Kidney tubule cell (primary cell): Measurements from ENCODE around the gene APOH.

Source experiments
- DNase-seq: peaks from one replicate; pipeline ENCODE4 v3.0.0-alpha.2; 2018; ENCODE audit warnings: low spot score

APOH gene

GRCh38 chr17:66192378-66192687 lies 36.9 kb downstream of the APOH start:
- DNase-seq: no peak

DNA sequence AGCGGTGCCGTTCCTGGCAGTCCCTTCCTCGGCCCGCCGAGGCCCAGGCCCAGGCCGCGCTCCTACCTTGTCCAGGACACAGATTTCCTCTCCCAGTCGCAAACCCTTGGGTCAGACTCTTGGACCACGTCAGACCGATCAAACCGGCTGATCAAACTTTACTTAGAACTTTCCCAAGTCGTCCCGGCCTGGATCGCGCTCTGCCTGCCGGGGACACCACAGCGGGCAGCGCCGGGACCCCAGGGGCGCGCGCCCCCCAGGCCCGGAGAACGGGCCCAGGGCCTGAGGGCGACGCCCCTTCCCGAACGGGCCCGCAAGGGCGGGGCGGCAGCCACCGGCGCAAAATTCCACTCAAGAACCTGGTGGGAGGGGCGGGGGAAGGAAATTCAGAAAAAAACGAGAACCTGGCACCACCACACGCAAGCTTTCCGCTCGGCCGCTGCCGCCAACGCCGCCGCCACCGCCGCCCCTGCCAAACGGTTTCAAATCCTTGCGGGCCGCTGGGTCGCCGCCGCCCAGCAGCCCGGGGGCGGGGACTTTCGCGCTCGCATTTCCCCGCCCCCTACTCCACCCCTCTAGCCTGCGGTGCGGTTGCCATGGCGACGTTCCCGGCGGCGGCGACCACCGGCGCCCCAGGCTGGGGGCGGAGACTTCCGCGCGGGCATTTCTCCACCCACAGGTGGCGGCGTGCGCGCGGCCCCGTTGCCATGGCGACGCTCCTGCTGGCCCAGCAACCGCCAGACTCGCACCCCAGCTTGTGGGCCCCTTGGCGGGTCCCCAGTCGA lies 37.4 kb downstream of the APOH start, which contains the start of gene CEP112:
Gene CEP112, minus strand, starts transcription at position 541 of the 785 bp plus-strand sequence.
- peak; percentile 80 for DNase-seq

GRCh38 chr17:66190738-66191592 lies 38.2 kb downstream of the APOH start:
- DNase-seq: peak; percentile 63

DNA sequence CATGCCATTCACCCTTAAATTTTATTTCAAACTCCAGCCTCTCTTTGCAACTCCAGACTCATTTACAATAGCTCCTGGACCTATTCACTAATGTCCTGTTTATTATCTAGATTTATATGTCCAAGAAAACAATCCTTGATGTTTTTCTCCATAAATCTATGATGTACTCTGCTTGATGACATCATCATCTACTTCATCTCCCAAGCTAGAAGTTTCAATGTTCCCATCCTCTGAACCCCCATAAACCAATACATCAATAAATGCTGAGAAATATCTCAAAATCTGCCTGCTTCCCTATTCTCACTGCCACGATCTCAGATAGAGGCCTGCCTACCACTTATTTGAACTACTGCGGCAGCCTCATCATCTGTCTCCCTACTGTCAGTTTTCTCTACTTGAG lies 41.5 kb downstream of the APOH start:
- no peak for DNase-seq

- peak; percentile 20 for DNase-seq
Observed at GRCh38 chr17:66185862-66186261, 43.4 kb downstream of the APOH start.

DNA sequence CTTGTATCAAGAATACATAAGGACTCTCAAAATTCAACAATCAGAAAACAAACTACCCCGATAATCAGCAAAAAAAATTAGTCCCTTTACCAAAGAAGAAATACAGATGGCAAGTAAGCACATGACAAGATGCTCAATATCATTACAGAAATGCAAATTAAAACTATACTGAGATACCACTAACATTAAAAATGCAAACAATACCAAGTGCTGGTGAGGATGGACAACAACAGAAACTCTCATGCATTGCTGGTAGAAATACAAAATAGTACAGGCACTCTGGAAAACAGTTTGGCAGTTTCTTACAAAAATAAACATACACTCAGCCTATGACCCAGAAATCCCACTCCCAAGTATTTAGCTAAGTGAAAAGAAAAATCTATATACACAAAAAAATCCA lies 44.8 kb downstream of the APOH start:
- DNase-seq: no peak

DNA sequence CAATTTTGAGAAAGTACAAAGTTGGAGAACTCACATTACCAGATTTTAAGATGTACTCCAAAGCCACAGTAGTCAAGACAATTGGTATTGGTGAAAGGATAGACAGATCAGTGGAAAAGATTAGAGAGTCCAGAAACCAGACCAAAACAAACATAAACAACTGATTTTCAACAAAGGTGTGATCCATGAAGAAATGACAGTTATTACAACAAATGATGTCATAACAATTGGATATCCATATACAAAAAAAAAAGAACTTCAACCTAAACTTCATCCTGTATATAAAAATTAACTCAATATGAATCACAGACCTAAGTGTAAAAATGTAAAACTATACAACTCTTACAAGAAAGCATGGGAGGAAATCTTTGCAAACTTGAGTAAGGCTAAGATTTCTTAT lies 45.7 kb downstream of the APOH start:
- no peak for DNase-seq

- DNase-seq: no peak
Observed at GRCh38 chr17:66178642-66179041, 50.6 kb downstream of the APOH start.

- no peak for DNase-seq
Observed at GRCh38 chr17:66177048-66177447, 52.2 kb downstream of the APOH start.

DNA sequence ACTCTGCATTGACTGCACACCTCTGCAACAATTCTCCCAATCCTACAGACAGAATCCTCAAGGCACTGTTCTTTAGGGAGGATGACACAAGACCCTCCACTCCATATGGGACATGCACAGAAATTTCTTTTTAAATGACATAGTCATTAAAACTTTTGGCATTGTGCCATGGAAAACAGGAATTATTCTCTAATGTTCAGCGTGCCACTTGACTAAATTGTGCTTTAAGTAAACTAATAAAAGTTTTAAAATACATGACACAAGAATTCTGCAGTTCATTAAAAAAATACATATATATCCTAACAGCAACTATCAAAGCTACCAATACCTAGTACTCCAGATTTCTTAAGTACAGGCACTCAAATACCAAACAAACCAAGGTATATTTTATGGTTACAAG lies 53.3 kb downstream of the APOH start:
- no peak for DNase-seq

- DNase-seq: peak; percentile 70
Observed at GRCh38 chr17:66172691-66173223, 56.5 kb downstream of the APOH start.

DNA sequence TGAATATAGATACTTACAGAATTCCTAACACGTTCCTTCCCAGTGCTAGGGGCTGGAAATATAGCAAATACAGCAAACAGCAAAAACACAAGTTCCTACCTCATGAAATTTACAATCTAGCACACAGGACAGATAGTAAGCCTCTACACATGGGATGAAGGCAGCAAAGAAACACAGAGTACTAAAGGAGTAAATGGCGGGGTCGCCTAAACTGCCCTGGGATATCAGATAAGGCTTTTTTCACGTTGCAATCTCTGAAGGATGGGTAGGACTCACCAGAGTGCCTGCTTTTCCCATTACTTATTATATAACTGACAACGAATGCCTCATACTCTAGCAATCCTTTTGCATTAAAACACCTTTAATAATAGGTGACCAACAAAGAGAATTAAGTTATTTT lies 57.1 kb downstream of the APOH start:
- no peak for DNase-seq

DNA sequence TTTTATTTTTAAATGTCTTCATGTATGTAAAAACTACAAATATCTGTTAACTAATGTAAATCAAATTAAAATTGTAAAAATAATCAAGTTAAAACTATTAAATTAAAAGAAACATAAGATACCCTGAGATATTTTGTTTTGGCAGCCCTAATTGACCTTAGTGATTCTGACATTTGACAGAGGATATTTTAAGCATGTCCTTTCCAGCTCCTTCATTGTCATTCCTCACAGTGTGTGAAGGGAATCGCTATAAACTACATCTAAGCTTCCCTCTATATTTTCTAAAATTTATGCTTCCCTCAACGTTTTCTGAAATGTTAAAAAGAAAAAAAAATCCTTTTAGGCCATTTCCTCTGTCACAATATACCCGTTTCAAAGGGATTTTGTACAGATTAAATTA lies 57.5 kb downstream of the APOH start:
- no peak for DNase-seq

DNA sequence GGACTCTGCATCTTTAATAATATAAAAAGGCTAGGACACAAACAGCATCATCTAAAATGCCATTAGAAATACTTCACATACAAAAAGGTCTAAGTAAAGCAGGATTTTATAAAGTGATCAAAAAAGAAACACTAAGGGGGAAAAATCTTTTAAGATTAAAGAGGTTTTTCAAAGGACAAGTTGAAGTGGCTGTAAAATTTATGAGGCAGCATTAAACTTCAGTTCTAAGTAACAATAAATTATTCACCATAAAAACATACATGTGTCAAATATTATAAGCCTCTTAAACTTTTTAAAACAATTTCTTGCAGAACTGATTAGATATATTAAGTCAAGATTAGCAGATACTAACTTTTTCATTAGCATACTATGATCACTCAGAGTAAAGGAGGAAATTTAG lies 58.0 kb downstream of the APOH start:
- DNase-seq: no peak

GRCh38 chr17:66169839-66170238 lies 59.4 kb downstream of the APOH start:
- no peak for DNase-seq

GRCh38 chr17:66167189-66167815 lies 61.9 kb downstream of the APOH start:
- no peak for DNase-seq

GRCh38 chr17:66165537-66166123 lies 63.6 kb downstream of the APOH start:
- peak; percentile 53 for DNase-seq
